ENCODE measurements around the gene TNK1.

The TNK1 gene

GRCh38 chr17:7417056-7417655 is 36.3 kb downstream of the TNK1 start:
- Mint-ChIP-seq H3K4me3 (no peak overlapping the region), H3K27me3 (ENCODE audit: low read depth) (no peaks in the 10 kb centered on the region), H3K9me3 (no peaks in the 10 kb centered on the region), H3K27ac (no peak overlapping the region), H3K36me3 (ENCODE audit: low read depth) (peaks cover 18% of the 10 kb centered on the region), H3K4me1 (no peaks in the 10 kb centered on the region)
- no peak for TF ChIP-seq CTCF (IDR thresholded peaks at IDR 0.05; ENCODE audit: unreplicated experiment in 3 of 3)

GRCh38 chr17:7418472-7419152 is 37.7 kb downstream of the TNK1 start:
- Mint-ChIP-seq H3K36me3 (ENCODE audit: low read depth) (peaks cover 11% of the 10 kb centered on the region), H3K4me3 (no peak overlapping the region), H3K9me3 (no peaks in the 10 kb centered on the region), H3K4me1 (peaks cover 3% of the 10 kb centered on the region), H3K27me3 (ENCODE audit: low read depth) (no peaks in the 10 kb centered on the region), H3K27ac (peak overlapping the region in 1 of 3 experiments; percentile 78)
- TF ChIP-seq CTCF (IDR thresholded peaks at IDR 0.05; ENCODE audit: unreplicated experiment in 3 of 3): no peak

GRCh38 chr17:7419819-7420610 is 39.1 kb downstream of the TNK1 start, which contains the start of gene SPEM1:
Gene SPEM1, plus strand, starts transcription at chr17:7420324. Its CDS starts 61 bp downstream, at chr17:7420385.
- no peak within 1 kb of the TSS for H3K4me3 Mint-ChIP-seq
- no peaks in the 10 kb centered on the region for H3K9me3 Mint-ChIP-seq
- no peak for TF ChIP-seq CTCF (IDR thresholded peaks at IDR 0.05; ENCODE audit: unreplicated experiment in 3 of 3)
- H3K27me3 Mint-ChIP-seq (ENCODE audit: low read depth): peaks cover 4% of the 10 kb centered on the region
- H3K4me1 Mint-ChIP-seq: peaks cover 6% of the 10 kb centered on the region
- H3K36me3 Mint-ChIP-seq (ENCODE audit: low read depth): peaks cover 11% of the 10 kb centered on the region
- H3K27ac Mint-ChIP-seq: peak within 1 kb of the TSS in 2 of 3 experiments; percentile 40 to 78

- Mint-ChIP-seq H3K27ac (no peak overlapping the region), H3K27me3 (ENCODE audit: low read depth) (peaks cover 4% of the 10 kb centered on the region), H3K4me3 (no peak overlapping the region), H3K36me3 (ENCODE audit: low read depth) (peaks cover 5% of the 10 kb centered on the region), H3K9me3 (no peaks in the 10 kb centered on the region), H3K4me1 (peaks cover 6% of the 10 kb centered on the region)
- no peak for TF ChIP-seq CTCF (IDR thresholded peaks at IDR 0.05; ENCODE audit: unreplicated experiment in 3 of 3)
Observed at GRCh38 chr17:7421186-7421585, 40.3 kb downstream of the TNK1 start.

- Mint-ChIP-seq H3K4me1 (peaks cover 6% of the 10 kb centered on the region), H3K9me3 (no peaks in the 10 kb centered on the region), H3K27me3 (ENCODE audit: low read depth) (peaks cover 4% of the 10 kb centered on the region), H3K27ac (peak overlapping the region; percentile 15 to 54 (median 53)), H3K36me3 (ENCODE audit: low read depth) (no peaks in the 10 kb centered on the region), H3K4me3 (no peak overlapping the region)
- TF ChIP-seq CTCF (IDR thresholded peaks at IDR 0.05; ENCODE audit: unreplicated experiment in 3 of 3): no peak
Observed at GRCh38 chr17:7423679-7424078, 42.8 kb downstream of the TNK1 start.
